GM19324 (cell line): Measurements from ENCODE around the gene SLC38A10.
"Not testable (repeated sequence)": the region's sequence is repeated elsewhere in the genome, so short reads cannot be mapped to it uniquely, and the experiment has no call there.

ENCODE experiments used
- ATAC-seq: cut with Tn5 transposase; IDR thresholded peaks from one replicate; pipeline ENCODE4 v1.9.1; 2021; ENCODE audit warnings: mild to moderate bottlenecking, moderate library complexity; ENCODE audit not compliant: unreplicated experiment, low FRiP score

Gene SLC38A10

GRCh38 chr17:81232616-81233241, 62.4 kb downstream of the SLC38A10 start:
- no peak for ATAC-seq

GRCh38 chr17:81231766-81232581, 63.1 kb downstream of the SLC38A10 start:
- ATAC-seq = no peak

- ATAC-seq = no peak
Measured at GRCh38 chr17:81231121-81231645, 63.9 kb downstream of the SLC38A10 start.

- no peak for ATAC-seq
Measured at GRCh38 chr17:81230043-81230820, 64.9 kb downstream of the SLC38A10 start.

- no peak for ATAC-seq
Measured at GRCh38 chr17:81229666-81229920, 65.5 kb downstream of the SLC38A10 start.

- ATAC-seq = no peak
Measured at GRCh38 chr17:81228834-81229665, 66.1 kb downstream of the SLC38A10 start.

- no peak for ATAC-seq
Measured at GRCh38 chr17:81228420-81228819, 66.7 kb downstream of the SLC38A10 start.

GRCh38 chr17:81227630-81228029, 67.5 kb downstream of the SLC38A10 start:
- ATAC-seq = not testable (repeated sequence)

GRCh38 chr17:81223762-81224130, 71.4 kb downstream of the SLC38A10 start:
- no peak for ATAC-seq

GRCh38 chr17:81222906-81223761, 72.0 kb downstream of the SLC38A10 start, which contains the start of gene CEP131:
CEP131 (minus strand) TSS chr17:81222965; CDS start chr17:81220056, 2,909 bp downstream.
- ATAC-seq = peak; percentile 96

- ATAC-seq = no peak
Measured at GRCh38 chr17:81222620-81222905, 72.5 kb downstream of the SLC38A10 start.

- ATAC-seq = no peak
Measured at GRCh38 chr17:81221842-81222619, 73.1 kb downstream of the SLC38A10 start.

GRCh38 chr17:81221371-81221841, 73.7 kb downstream of the SLC38A10 start:
- no peak for ATAC-seq

- ATAC-seq = no peak
Measured at GRCh38 chr17:81219476-81220180, 75.5 kb downstream of the SLC38A10 start.

- no peak for ATAC-seq
Measured at GRCh38 chr17:81218991-81219390, 76.1 kb downstream of the SLC38A10 start.

GRCh38 chr17:81218459-81218858, 76.6 kb downstream of the SLC38A10 start:
- ATAC-seq = no peak

GRCh38 chr17:81217491-81217890, 77.6 kb downstream of the SLC38A10 start:
- ATAC-seq = no peak

GRCh38 chr17:81213978-81214377, 81.1 kb downstream of the SLC38A10 start:
- no peak for ATAC-seq
